SU-DHL-6 (cell line): Measurements from ENCODE around the gene EMID1.

Source experiments
- H2AFZ ChIP-seq: fragments of 200-600 bp; sonication (generic); 2 replicates; pipeline ENCODE4 v1.6.1; 2014; ENCODE audit warnings: low read depth, mild to moderate bottlenecking, moderate library complexity, mixed read lengths, antibody characterized with exemption, low read length; ENCODE audit not compliant: severe bottlenecking
- H3F3A ChIP-seq: fragments of 200-600 bp; shearing (Covaris generic); 2 replicates; pipeline ENCODE4 v1.6.0; 2016; ENCODE audit warnings: antibody characterized with exemption, mild to moderate bottlenecking; ENCODE audit not compliant: insufficient read depth
- H3K27ac ChIP-seq: fragments of 200-600 bp; sonication (generic); 2 replicates; pipeline ENCODE4 v1.5.1; 2016; ENCODE audit warnings: low read depth, mild to moderate bottlenecking, low read length, moderate library complexity, mixed read lengths
- H3K27me3 ChIP-seq: fragments of 200-600 bp; sonication (generic), shearing (Covaris generic); 2 replicates; pipeline ENCODE4 v1.6.0; 2014; ENCODE audit warnings: mild to moderate bottlenecking, low read length
- H3K36me3 ChIP-seq: fragments of 200-600 bp; sonication (generic); 2 replicates; pipeline ENCODE4 v1.6.1; 2014; ENCODE audit warnings: mild to moderate bottlenecking, low read length, mixed read lengths
- H3K4me2 ChIP-seq: fragments of 300-600, 200-600 bp; shearing (Covaris generic), sonication (generic); 2 replicates; pipeline ENCODE4 v1.6.0; 2014; ENCODE audit warnings: low read length, low read depth, mild to moderate bottlenecking; ENCODE audit not compliant: poor library complexity, severe bottlenecking
- H3K4me3 ChIP-seq: fragments of 200-600 bp; sonication (generic); 2 replicates; pipeline ENCODE4 v1.5.1; 2014; ENCODE audit warnings: antibody characterized with exemption, low read length, mild to moderate bottlenecking, mixed read lengths; ENCODE audit not compliant: insufficient read depth, poor library complexity, severe bottlenecking
- H3K79me2 ChIP-seq: fragments of 200-600 bp; sonication (generic); 2 replicates; pipeline ENCODE4 v1.6.1; 2014; ENCODE audit warnings: mild to moderate bottlenecking, low read length, moderate library complexity; ENCODE audit not compliant: insufficient read depth
- H3K9ac ChIP-seq: fragments of 200-600 bp; sonication (generic); 2 replicates; pipeline ENCODE4 v1.7.0; 2014; ENCODE audit warnings: mild to moderate bottlenecking, low read length
- H3K9me2 ChIP-seq: fragments of 200-600 bp; sonication (generic); replicated peaks from 2 replicates; pipeline ENCODE4 v1.6.1; 2014; ENCODE audit warnings: low read length; ENCODE audit not compliant: insufficient read depth
- H3K9me3 ChIP-seq: fragments of 200-600 bp; sonication (generic); 2 replicates; pipeline ENCODE4 v1.6.1; 2014; ENCODE audit warnings: low read length, mixed read lengths; ENCODE audit not compliant: insufficient read depth
- H4K20me1 ChIP-seq: fragments of 200-600 bp; sonication (generic); 2 replicates; pipeline ENCODE4 v1.6.1; 2014; ENCODE audit warnings: low read depth, mild to moderate bottlenecking, antibody characterized with exemption, low read length, moderate library complexity, mixed read lengths
- EZH2phosphoT487 ChIP-seq: fragments of 200-600 bp; sonication (generic), shearing (Covaris generic); conservative IDR thresholded peaks from 2 replicates; pipeline ENCODE4 v1.6.1; 2018; ENCODE audit warnings: mild to moderate bottlenecking, antibody characterized with exemption, low read length, moderate library complexity, mixed read lengths
- TF ChIP-seq, protein P1 (sequence below): fragments of 200-600 bp; sonication (generic); IDR thresholded peaks from one replicate; pipeline ENCODE4 v1.5.1; 2017; ENCODE audit warnings: antibody characterized with exemption, mild to moderate bottlenecking, low read length, moderate library complexity; ENCODE audit not compliant: insufficient read depth, poor library complexity, severe bottlenecking

The EMID1 gene

DNA sequence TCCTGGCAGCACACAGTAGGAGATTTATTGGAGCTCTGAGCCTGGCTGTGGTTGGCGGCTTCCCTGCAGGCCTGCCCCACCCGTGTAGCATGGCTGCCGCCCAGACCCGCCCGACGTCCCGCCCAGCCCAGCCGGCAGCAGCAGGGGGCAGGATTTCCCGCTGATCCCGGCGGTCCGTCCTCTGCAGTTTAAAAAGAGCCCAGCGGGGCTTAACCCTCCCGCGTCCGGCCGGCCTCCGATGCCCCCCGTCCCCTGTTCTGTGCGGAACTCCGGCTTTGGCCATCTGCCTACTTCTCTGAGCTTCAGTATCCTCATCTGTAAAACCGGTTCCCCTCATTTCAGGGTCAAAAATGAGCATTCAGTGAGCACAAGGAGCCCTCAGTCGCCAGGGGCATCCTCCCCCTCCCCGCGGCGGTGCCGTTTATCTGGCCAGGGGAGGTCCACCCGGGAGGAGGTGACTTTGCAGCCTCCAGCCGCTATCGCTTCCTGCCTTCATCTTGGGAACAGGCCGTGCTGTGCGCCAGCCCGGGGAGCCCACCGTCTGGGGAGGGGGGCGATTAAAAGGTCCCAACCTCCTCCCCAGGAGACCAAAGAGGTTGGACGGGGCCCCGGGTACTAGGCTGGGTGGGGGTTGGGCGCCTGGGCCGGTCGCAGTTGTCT, 100.6 kb downstream of the EMID1 start, which contains the start of gene GAS2L1:
TSS of gene GAS2L1 (plus strand) at position 476 of the 660 bp plus-strand sequence. CDS start 1,456 bp downstream, outside the sequence.
- Histone ChIP-seq H3K9ac (no peak within 1 kb of the TSS), H3K9me2 (no peaks in the 10 kb centered on the region), H3K4me2 (peak within 1 kb of the TSS; percentile 1), H3K27me3 (no peaks in the 10 kb centered on the region), H3K79me2 (no peaks in the 10 kb centered on the region), H4K20me1 (no peaks in the 10 kb centered on the region), H3K9me3 (no peaks in the 10 kb centered on the region), H3F3A (peaks cover 7% of the 10 kb centered on the region; the same call in 1 of the 2 replicates), H2AFZ (no peak within 1 kb of the TSS), H3K36me3 (no peaks in the 10 kb centered on the region), H3K4me3 (no peak within 1 kb of the TSS), H3K27ac (no peak within 1 kb of the TSS)
- TF ChIP-seq, protein P1, sequence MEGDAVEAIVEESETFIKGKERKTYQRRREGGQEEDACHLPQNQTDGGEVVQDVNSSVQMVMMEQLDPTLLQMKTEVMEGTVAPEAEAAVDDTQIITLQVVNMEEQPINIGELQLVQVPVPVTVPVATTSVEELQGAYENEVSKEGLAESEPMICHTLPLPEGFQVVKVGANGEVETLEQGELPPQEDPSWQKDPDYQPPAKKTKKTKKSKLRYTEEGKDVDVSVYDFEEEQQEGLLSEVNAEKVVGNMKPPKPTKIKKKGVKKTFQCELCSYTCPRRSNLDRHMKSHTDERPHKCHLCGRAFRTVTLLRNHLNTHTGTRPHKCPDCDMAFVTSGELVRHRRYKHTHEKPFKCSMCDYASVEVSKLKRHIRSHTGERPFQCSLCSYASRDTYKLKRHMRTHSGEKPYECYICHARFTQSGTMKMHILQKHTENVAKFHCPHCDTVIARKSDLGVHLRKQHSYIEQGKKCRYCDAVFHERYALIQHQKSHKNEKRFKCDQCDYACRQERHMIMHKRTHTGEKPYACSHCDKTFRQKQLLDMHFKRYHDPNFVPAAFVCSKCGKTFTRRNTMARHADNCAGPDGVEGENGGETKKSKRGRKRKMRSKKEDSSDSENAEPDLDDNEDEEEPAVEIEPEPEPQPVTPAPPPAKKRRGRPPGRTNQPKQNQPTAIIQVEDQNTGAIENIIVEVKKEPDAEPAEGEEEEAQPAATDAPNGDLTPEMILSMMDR = no peak
- no peak for TF ChIP-seq EZH2phosphoT487

DNA sequence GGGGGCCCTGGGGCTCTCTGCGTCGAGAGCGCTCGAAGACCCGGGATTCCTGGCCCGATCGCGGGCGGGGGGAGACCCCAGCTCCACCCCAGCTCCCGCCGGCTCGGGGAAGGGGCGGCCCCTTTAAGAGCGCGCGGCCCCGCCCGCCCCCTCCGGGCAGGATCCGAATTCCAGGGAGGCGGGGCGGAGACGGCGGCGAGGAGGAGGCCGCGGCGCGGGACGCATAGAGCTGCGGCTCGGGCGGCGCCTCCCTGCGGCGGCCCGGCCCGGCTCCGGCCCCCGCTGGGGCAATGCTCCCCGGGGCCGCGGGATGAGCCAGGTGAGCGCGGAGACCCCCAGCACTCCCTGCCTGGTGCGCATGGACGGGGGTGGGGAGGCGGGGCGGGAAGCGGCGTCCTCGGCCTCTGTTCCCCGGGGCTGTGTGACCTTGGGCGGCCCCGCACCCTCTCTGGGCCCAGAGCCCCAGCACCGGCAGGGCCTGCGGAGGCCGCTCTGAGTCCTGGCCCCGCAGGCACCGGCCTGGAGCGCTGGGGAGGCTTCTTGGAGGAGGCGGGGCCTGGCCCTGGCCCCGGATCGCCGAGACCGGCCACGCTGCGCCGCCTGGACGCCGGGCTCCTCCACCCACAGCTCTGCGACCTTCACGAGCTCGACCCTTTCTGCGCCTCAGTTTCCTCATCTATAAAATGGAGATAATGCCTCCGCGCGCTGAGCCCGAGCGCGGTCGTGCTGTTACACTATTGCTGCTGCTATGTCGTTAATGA, 101.3 kb downstream of the EMID1 start:
- no peak overlapping the region for H3K27ac ChIP-seq
- no peak overlapping the region for H2AFZ ChIP-seq
- no peaks in the 10 kb centered on the region for H3K9me3 ChIP-seq
- H3K4me3 ChIP-seq = no peak overlapping the region
- H3K4me2 ChIP-seq = peak overlapping the region; percentile 1
- no peaks in the 10 kb centered on the region for H3K79me2 ChIP-seq
- H3K9ac ChIP-seq = no peak overlapping the region
- no peaks in the 10 kb centered on the region for H3K27me3 ChIP-seq
- no peaks in the 10 kb centered on the region for H3K36me3 ChIP-seq
- no peaks in the 10 kb centered on the region for H3K9me2 ChIP-seq
- no peak for TF ChIP-seq EZH2phosphoT487
- TF ChIP-seq, protein P1 = no peak
- H4K20me1 ChIP-seq = no peaks in the 10 kb centered on the region
- H3F3A ChIP-seq = 0 out of 2 replicates have a peak, but pooled peaks cover 3% of the 10 kb centered on the region

DNA sequence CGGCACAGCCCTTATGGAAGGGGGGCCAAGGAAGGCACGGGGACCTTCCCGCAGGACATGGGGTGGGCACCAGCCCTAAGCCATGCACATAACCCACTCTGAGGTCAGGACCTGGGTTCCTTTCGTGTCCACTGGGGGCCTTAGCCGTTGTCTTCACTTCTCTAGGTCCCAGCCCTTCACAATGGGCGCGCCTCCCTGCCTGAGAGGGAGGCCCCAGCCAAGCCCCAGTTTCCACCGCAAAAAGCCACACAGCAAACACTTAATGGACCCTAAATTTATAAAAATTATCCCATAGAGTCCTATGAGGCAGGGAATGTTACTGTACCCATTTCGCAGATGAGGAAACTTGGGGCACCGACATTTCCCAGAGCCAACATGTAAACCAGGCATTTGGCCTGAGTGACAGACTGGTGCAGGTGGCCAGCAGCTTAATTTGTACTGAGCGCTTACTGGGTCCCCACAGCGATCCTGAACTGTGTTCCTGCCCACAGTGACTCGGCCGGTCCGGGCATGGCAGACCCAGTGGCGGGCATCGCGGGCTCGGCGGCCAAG, 102.0 kb downstream of the EMID1 start:
- Histone ChIP-seq H2AFZ (no peak overlapping the region), H3K4me2 (no peak overlapping the region), H3K9ac (no peak overlapping the region), H3K9me2 (no peaks in the 10 kb centered on the region), H3K4me3 (no peak overlapping the region), H3K79me2 (no peaks in the 10 kb centered on the region), H4K20me1 (no peaks in the 10 kb centered on the region), H3K27ac (no peak overlapping the region), H3K9me3 (no peaks in the 10 kb centered on the region), H3F3A (no peaks in the 10 kb centered on the region), H3K27me3 (no peaks in the 10 kb centered on the region), H3K36me3 (no peaks in the 10 kb centered on the region)
- no peak for TF ChIP-seq EZH2phosphoT487
- TF ChIP-seq, protein P1 = no peak
